ENCODE data around the gene KBTBD4.

GRCh38 chr11:47609675-47610074 is 30.9 kb upstream of the KBTBD4 start:
- no peak for TF ChIP-seq CTCF (IDR thresholded peaks at IDR 0.05)
- TF ChIP-seq ZFX (IDR thresholded peaks at IDR 0.05; ENCODE audit: borderline replicate concordance), result no peak

All from 22Rv1 (cell line).